ENCODE data around the gene SV2C.

GRCh38 chr5:76379855-76380254, 296.7 kb downstream of the SV2C start:
- TF ChIP-seq CTCF (IDR thresholded peaks at IDR 0.05; ENCODE audit: borderline replicate concordance, extremely low read depth, low read length, poor library complexity, severe bottlenecking), result no peak
- TF ChIP-seq EZH2 (IDR thresholded peaks at IDR 0.05; ENCODE audit: borderline replicate concordance, low read depth, low read length, severe bottlenecking), result no peak
